Liver (tissue), 9 donors: ENCODE data around the gene ERC1. TPM values are rescaled to one million over a fixed set of nuclear protein-coding genes. Genes with fewer than 3 reads are reported as not detected.

Experiments
- DNase-seq: peaks from one replicate; pipeline ENCODE4 v3.0.0-alpha.2; 2017; ENCODE audit warnings: low spot score
- H3K27ac ChIP-seq, 2 donors: one replicate each; pipeline ENCODE4 v1.7.0; 2013; ENCODE audit warnings: inconsistent platforms in 2 of 2, low read length in 2 of 2, control low read depth in 1 of 2, low read depth in 1 of 2, mild to moderate bottlenecking in 1 of 2
- H3K27me3 ChIP-seq, 4 donors: one replicate each; pipeline versions ENCODE4 v1.6.1 to v1.7.0; 2013; ENCODE audit warnings: low read length in 3 of 4, inconsistent platforms in 1 of 4, mild to moderate bottlenecking in 1 of 4, moderate library complexity in 1 of 4; ENCODE audit not compliant: control insufficient read depth in 4 of 4, insufficient read depth in 4 of 4
- H3K36me3 ChIP-seq, 4 donors: one replicate each; pipeline versions ENCODE4 v1.6.1 to v1.7.0; 2013; ENCODE audit warnings: low read length in 3 of 4, mild to moderate bottlenecking in 3 of 4, low read depth in 1 of 4, moderate library complexity in 1 of 4; ENCODE audit not compliant: control insufficient read depth in 4 of 4, insufficient read depth in 3 of 4
- H3K4me1 ChIP-seq, 4 donors: one replicate each; pipeline versions ENCODE4 v1.6.1 to v1.7.0; 2013; ENCODE audit warnings: low read length in 3 of 4, mild to moderate bottlenecking in 3 of 4, moderate library complexity in 1 of 4; ENCODE audit not compliant: control insufficient read depth in 4 of 4, insufficient read depth in 4 of 4
- H3K4me3 ChIP-seq, 3 donors: one replicate each; pipeline versions ENCODE4 v1.6.1 to v1.7.0; 2013; ENCODE audit warnings: low read length in 3 of 3, control low read depth in 1 of 3, low read depth in 1 of 3, mild to moderate bottlenecking in 1 of 3
- H3K9ac ChIP-seq, 2 donors: one replicate each; pipeline ENCODE4 v1.7.0; 2013; ENCODE audit warnings: low read length in 2 of 2, mild to moderate bottlenecking in 2 of 2, moderate library complexity in 2 of 2, control low read depth in 1 of 2, low read depth in 1 of 2
- H3K9me3 ChIP-seq, 4 donors: one replicate each; pipeline versions ENCODE4 v1.6.1 to v1.7.0; 2013; ENCODE audit warnings: low read length in 3 of 4; ENCODE audit not compliant: control insufficient read depth in 4 of 4
- EGR1 ChIP-seq, 2 donors: IDR thresholded peaks; 2 replicates each; pipeline ENCODE4 v1.6.1; 2016 to 2018; ENCODE audit warnings: antibody characterized with exemption in 2 of 2, low read depth in 2 of 2
- FOXA1 ChIP-seq: IDR thresholded peaks from 2 replicates; pipeline ENCODE4 v1.6.1; 2016; ENCODE audit warnings: antibody characterized with exemption
- FOXA2 ChIP-seq: IDR thresholded peaks from 2 replicates; pipeline ENCODE4 v1.6.1; 2016; ENCODE audit warnings: antibody characterized with exemption
- GABPA ChIP-seq, 2 donors: IDR thresholded peaks in 1 of 2; conservative IDR thresholded peaks in 1 of 2; 2 replicates each; pipeline ENCODE4 v1.6.1; 2016; ENCODE audit warnings: antibody characterized with exemption in 2 of 2, mild to moderate bottlenecking in 1 of 2, moderate library complexity in 1 of 2
- HNF4A ChIP-seq, 2 donors: conservative IDR thresholded peaks; 2 replicates each; pipeline ENCODE4 v1.6.1; 2016; ENCODE audit warnings: antibody characterized with exemption in 2 of 2, mild to moderate bottlenecking in 2 of 2
- HNF4G ChIP-seq: IDR thresholded peaks from 2 replicates; pipeline ENCODE4 v1.6.1; 2016; ENCODE audit warnings: antibody characterized with exemption
- JUND ChIP-seq, 2 donors: IDR thresholded peaks; 2 replicates each; pipeline ENCODE4 v1.6.1; 2016; ENCODE audit warnings: antibody characterized with exemption in 2 of 2
- NR2F2 ChIP-seq: IDR thresholded peaks from 2 replicates; pipeline ENCODE4 v1.6.1; 2016; ENCODE audit warnings: antibody characterized with exemption
- RAD21 ChIP-seq, 2 donors: IDR thresholded peaks; 2 replicates each; pipeline ENCODE4 v1.6.1; 2016; ENCODE audit warnings: antibody characterized with exemption in 2 of 2, mild to moderate bottlenecking in 2 of 2
- RXRA ChIP-seq, 2 donors: IDR thresholded peaks; 2 replicates each; pipeline ENCODE4 v1.6.1; 2017 to 2018; ENCODE audit warnings: antibody characterized with exemption in 2 of 2, mild to moderate bottlenecking in 1 of 2
- SP1 ChIP-seq: IDR thresholded peaks from 2 replicates; pipeline ENCODE4 v1.6.1; 2018; ENCODE audit warnings: antibody characterized with exemption, mild to moderate bottlenecking
- TAF1 ChIP-seq: conservative IDR thresholded peaks from 2 replicates; pipeline ENCODE4 v1.6.1; 2016; ENCODE audit warnings: antibody characterized with exemption, mild to moderate bottlenecking
- YY1 ChIP-seq: IDR thresholded peaks from 2 replicates; pipeline ENCODE4 v1.6.1; 2016; ENCODE audit warnings: antibody characterized with exemption, mild to moderate bottlenecking
- WGBS: extraction: QIAGEN DNeasy Blood & Tissue Kit; methylation state at CpG from one replicate; pipeline ENCODE4 v1.1.7; 2013; 5-methylcytosine and 5-hydroxymethylcytosine counted together
- polyA plus RNA-seq, 2 donors: library from polyadenylated mRNA; stranded (reverse) in 1 of 2; unstranded in 1 of 2; fragments of 200-250 nt in 1 of 2; fragments of >200 nt in 1 of 2; fragmentation: Nextera tagmentation in 1 of 2; extraction: Ambion mirVana in 1 of 2; gene quantifications; one replicate each; pipeline versions ENCODE4 v1.2.1 to v1.2.3, GENCODE V29; 2013 to 2015
- total RNA-seq, 2 donors: library from RNA; depleted of rRNA; stranded (reverse); fragments of >200 nt; gene quantifications; one replicate each; pipeline ENCODE4 v1.2.3, GENCODE V29; 2014
- TF ChIP-seq, protein P1 (sequence below): IDR thresholded peaks from 2 replicates; pipeline ENCODE4 v1.6.1; 2016; ENCODE audit warnings: antibody characterized with exemption
- TF ChIP-seq, protein P2 (sequence below): IDR thresholded peaks from 2 replicates; pipeline ENCODE4 v1.6.1; 2016; ENCODE audit warnings: antibody characterized with exemption
- TF ChIP-seq, protein P3 (sequence below): fragments of 150-350 bp; IDR thresholded peaks from 2 replicates; pipeline ENCODE4 v1.5.1; 2017; ENCODE audit warnings: improper control_type of control experiment, low read depth, low read length; ENCODE audit not compliant: missing input control
- TF ChIP-seq, protein P4 (sequence below): IDR thresholded peaks from 2 replicates; pipeline ENCODE4 v1.6.1; 2016; ENCODE audit warnings: antibody characterized with exemption, mild to moderate bottlenecking
- TF ChIP-seq, protein P5 (sequence below): IDR thresholded peaks from 2 replicates; pipeline ENCODE4 v1.6.1; 2016; ENCODE audit warnings: antibody characterized with exemption
- donor health status: healthy.
- donor health status: healthy.
- donor health status: healthy.
- donor health status: healthy.
- donor health status: healthy.

ERC1 gene
- total and polyA plus RNA-seq, 4 donors: 6.2 to 50.2 (median 10.3) TPM

DNA sequence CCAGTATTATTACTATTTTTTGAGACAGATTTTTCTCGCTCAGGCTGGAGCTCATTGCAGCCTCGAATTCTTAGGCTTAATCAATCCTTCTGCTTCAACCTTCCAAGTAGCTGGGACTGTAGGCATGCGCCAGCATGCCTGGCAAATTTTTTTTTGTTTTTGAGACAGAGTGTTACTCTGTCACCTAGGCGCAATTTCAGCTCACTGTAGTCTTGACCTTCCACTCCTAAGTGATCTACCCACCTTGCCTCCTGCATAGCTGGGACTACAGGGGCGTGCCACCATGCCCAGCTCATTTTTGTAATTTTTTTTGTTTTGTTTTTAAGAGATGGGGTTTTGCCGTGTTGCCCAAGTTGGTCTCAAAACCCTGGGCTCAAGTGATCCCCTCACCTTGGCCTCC is 15.2 kb downstream of the ERC1 start:
- TF ChIP-seq RAD21 (IDR thresholded peaks at IDR 0.05) (no peak), SP1 (no peak), GABPA (IDR thresholded peaks at IDR 0.05 in 1 of 2, conservative IDR thresholded peaks at IDR 0.05 in 1 of 2) (no peak), RXRA (IDR thresholded peaks at IDR 0.05) (no peak), FOXA2 (no peak), YY1 (no peak), TAF1 (no peak), EGR1 (IDR thresholded peaks at IDR 0.05; ENCODE audit: low read depth in 2 of 2) (no peak), NR2F2 (no peak), HNF4G (no peak), HNF4A (conservative IDR thresholded peaks at IDR 0.05) (no peak), FOXA1 (no peak), JUND (IDR thresholded peaks at IDR 0.05) (no peak)
- TF ChIP-seq, protein P1, sequence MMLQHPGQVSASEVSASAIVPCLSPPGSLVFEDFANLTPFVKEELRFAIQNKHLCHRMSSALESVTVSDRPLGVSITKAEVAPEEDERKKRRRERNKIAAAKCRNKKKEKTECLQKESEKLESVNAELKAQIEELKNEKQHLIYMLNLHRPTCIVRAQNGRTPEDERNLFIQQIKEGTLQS: no peak
- TF ChIP-seq, protein P2, sequence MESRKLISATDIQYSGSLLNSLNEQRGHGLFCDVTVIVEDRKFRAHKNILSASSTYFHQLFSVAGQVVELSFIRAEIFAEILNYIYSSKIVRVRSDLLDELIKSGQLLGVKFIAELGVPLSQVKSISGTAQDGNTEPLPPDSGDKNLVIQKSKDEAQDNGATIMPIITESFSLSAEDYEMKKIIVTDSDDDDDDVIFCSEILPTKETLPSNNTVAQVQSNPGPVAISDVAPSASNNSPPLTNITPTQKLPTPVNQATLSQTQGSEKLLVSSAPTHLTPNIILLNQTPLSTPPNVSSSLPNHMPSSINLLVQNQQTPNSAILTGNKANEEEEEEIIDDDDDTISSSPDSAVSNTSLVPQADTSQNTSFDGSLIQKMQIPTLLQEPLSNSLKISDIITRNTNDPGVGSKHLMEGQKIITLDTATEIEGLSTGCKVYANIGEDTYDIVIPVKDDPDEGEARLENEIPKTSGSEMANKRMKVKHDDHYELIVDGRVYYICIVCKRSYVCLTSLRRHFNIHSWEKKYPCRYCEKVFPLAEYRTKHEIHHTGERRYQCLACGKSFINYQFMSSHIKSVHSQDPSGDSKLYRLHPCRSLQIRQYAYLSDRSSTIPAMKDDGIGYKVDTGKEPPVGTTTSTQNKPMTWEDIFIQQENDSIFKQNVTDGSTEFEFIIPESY: no peak
- TF ChIP-seq, protein P3, sequence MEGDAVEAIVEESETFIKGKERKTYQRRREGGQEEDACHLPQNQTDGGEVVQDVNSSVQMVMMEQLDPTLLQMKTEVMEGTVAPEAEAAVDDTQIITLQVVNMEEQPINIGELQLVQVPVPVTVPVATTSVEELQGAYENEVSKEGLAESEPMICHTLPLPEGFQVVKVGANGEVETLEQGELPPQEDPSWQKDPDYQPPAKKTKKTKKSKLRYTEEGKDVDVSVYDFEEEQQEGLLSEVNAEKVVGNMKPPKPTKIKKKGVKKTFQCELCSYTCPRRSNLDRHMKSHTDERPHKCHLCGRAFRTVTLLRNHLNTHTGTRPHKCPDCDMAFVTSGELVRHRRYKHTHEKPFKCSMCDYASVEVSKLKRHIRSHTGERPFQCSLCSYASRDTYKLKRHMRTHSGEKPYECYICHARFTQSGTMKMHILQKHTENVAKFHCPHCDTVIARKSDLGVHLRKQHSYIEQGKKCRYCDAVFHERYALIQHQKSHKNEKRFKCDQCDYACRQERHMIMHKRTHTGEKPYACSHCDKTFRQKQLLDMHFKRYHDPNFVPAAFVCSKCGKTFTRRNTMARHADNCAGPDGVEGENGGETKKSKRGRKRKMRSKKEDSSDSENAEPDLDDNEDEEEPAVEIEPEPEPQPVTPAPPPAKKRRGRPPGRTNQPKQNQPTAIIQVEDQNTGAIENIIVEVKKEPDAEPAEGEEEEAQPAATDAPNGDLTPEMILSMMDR: no peak
- TF ChIP-seq, protein P4, sequence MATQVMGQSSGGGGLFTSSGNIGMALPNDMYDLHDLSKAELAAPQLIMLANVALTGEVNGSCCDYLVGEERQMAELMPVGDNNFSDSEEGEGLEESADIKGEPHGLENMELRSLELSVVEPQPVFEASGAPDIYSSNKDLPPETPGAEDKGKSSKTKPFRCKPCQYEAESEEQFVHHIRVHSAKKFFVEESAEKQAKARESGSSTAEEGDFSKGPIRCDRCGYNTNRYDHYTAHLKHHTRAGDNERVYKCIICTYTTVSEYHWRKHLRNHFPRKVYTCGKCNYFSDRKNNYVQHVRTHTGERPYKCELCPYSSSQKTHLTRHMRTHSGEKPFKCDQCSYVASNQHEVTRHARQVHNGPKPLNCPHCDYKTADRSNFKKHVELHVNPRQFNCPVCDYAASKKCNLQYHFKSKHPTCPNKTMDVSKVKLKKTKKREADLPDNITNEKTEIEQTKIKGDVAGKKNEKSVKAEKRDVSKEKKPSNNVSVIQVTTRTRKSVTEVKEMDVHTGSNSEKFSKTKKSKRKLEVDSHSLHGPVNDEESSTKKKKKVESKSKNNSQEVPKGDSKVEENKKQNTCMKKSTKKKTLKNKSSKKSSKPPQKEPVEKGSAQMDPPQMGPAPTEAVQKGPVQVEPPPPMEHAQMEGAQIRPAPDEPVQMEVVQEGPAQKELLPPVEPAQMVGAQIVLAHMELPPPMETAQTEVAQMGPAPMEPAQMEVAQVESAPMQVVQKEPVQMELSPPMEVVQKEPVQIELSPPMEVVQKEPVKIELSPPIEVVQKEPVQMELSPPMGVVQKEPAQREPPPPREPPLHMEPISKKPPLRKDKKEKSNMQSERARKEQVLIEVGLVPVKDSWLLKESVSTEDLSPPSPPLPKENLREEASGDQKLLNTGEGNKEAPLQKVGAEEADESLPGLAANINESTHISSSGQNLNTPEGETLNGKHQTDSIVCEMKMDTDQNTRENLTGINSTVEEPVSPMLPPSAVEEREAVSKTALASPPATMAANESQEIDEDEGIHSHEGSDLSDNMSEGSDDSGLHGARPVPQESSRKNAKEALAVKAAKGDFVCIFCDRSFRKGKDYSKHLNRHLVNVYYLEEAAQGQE: no peak
- TF ChIP-seq, protein P5, sequence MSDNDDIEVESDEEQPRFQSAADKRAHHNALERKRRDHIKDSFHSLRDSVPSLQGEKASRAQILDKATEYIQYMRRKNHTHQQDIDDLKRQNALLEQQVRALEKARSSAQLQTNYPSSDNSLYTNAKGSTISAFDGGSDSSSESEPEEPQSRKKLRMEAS: no peak
- Histone ChIP-seq H3K9me3 (no peaks in the 10 kb centered on the region), H3K27me3 (no peaks in the 10 kb centered on the region), H3K4me1 (peaks cover 0 to 6% (median 3%) of the 10 kb centered on the region in 4 donors), H3K4me3 (no peak overlapping the region), H3K27ac (no peak overlapping the region), H3K36me3 (no peaks in the 10 kb centered on the region), H3K9ac (no peak overlapping the region)
- WGBS: 95% methylated on average over 6 of the region's 6 CpGs
- no peak for DNase-seq
